Stimulated activated naive CD8-positive, alpha-beta T cell treated with anti-CD3 and anti-CD28 coated beads, Interleukin-15, amount 100 ng/mL, for 72 hours (primary cell): ENCODE measurements around the gene MYH8.

Experiments
- ATAC-seq: fragments of 150-1000 bp; cut with Tn5 transposase; 2 replicates; pipeline ENCODE4 v1.10.0; 2021; ENCODE audit warnings: mild to moderate bottlenecking, moderate library complexity
- DNase-seq, 2 donors: peaks; one replicate each; pipeline ENCODE4 v3.0.0; 2021 to 2022
- H3K27ac Mint-ChIP-seq, 2 donors: one replicate each; pipeline ENCODE4 v1.8.0; 2022; ENCODE audit warnings: mild to moderate bottlenecking in 2 of 2, mixed read lengths in 2 of 2, moderate library complexity in 2 of 2
- H3K27me3 Mint-ChIP-seq: one replicate; pipeline ENCODE4 v1.8.0; 2022; ENCODE audit warnings: mixed read lengths
- H3K4me1 Mint-ChIP-seq: one replicate; pipeline ENCODE4 v1.8.0; 2022; ENCODE audit warnings: mild to moderate bottlenecking, mixed read lengths
- H3K4me3 Mint-ChIP-seq, 2 donors: one replicate each; pipeline ENCODE4 v1.8.0; 2022; ENCODE audit warnings: mild to moderate bottlenecking in 2 of 2, mixed read lengths in 2 of 2, moderate library complexity in 1 of 2
- H3K9me3 Mint-ChIP-seq, 2 donors: one replicate each; pipeline ENCODE4 v1.8.0; 2022; ENCODE audit warnings: mixed read lengths in 2 of 2

The MYH8 gene

DNA sequence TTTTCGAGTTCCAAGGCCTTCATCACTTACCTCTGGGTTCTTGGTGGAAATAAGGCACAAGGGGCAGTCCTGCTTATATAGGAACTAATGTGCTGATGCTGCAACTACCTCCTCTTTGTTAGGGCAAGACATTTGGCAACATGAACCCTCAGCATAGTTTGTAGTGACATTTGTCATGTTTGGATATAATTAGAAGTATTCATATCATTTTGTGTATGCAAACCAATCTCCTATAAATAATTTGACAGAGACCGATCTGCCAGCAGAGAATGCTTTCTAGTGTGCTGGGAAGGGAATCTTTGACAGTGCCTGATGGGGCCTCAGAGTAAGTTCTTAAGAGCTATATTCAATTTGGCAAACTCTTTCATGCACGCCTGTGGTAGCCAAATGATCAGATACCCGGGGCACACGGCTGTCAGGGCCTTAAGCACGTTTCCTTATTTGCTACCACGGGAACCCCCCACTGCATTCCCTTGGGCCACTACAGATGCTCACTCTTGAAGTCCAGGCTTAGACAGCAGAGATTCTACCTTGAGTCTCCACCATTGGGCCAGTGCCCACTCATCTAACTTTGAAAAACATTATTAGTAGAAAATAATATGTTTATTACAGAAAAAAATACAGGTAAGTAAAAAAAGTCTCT is at the start of gene MYH8:
TSS of gene MYH8 (minus strand) at position 51 of the 643 bp plus-strand sequence. CDS start 1,723 bp downstream, outside the sequence.
- Mint-ChIP-seq H3K4me3 (no peak within 1 kb of the TSS), H3K9me3 (no peaks in the 10 kb centered on the region), H3K4me1 (no peaks in the 10 kb centered on the region), H3K27me3 (no peaks in the 10 kb centered on the region), H3K27ac (no peak within 1 kb of the TSS)
- DNase-seq (no peak), ATAC-seq (no peak)

DNA sequence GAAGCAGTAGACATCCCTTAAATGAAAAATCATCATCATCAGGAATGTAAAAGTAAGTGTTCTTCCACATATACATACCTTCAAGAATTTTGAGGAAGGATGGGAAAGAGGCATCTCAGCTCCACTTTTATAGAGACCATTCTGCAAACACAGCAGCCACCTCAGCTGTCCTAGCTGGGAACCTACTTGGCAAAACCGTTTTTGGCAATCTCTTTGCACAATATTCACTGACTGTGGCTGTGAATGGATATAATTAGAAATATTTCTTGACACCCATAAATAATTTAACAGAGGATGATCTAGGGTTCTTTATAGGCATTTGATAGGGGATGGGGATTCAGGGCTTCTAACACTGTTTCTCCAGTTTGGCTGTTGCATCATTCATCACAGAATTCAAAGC is 47.7 kb upstream of the MYH8 start, which contains the start of gene MYH4:
TSS of gene MYH4 (minus strand) at position 101 of the 400 bp plus-strand sequence. CDS start 2,814 bp downstream, outside the sequence.
- DNase-seq: no peak
- Mint-ChIP-seq H3K27ac (no peak within 1 kb of the TSS), H3K9me3 (no peaks in the 10 kb centered on the region), H3K4me3 (no peak within 1 kb of the TSS), H3K27me3 (no peaks in the 10 kb centered on the region), H3K4me1 (no peaks in the 10 kb centered on the region)
- ATAC-seq: no peak

- no peak overlapping the region for H3K4me3 Mint-ChIP-seq
- no peaks in the 10 kb centered on the region for H3K4me1 Mint-ChIP-seq
- ATAC-seq (no peak), DNase-seq (no peak)
- H3K27ac Mint-ChIP-seq: no peak overlapping the region
- peaks cover 17% of the 10 kb centered on the region for H3K27me3 Mint-ChIP-seq
- H3K9me3 Mint-ChIP-seq: no peaks in the 10 kb centered on the region
Observed at GRCh38 chr17:10463402-10463801, 41.7 kb upstream of the MYH8 start.

DNA sequence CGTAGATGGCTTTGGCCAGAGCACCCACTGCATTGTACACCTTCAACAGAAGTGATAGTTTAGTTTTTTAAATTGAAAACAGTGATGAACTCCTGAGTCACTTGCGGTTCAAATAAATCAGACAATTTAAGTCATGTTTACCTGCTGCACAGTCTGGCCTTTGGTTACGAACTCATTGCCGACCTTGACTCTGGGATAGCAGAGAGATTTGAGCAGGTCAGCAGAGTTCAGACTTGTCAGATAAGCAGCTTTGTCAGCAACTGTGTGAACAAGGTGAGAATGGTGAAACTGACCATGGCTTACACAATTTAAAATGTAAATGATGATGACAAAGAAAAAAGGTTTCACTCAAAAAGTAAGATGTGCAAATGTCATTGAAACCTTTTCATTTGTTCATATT is 38.3 kb upstream of the MYH8 start:
- no peak overlapping the region for H3K4me3 Mint-ChIP-seq
- no peaks in the 10 kb centered on the region for H3K4me1 Mint-ChIP-seq
- peaks cover 18% of the 10 kb centered on the region for H3K27me3 Mint-ChIP-seq
- no peak for DNase-seq
- no peak for ATAC-seq
- no peaks in the 10 kb centered on the region for H3K9me3 Mint-ChIP-seq
- no peak overlapping the region for H3K27ac Mint-ChIP-seq

DNA sequence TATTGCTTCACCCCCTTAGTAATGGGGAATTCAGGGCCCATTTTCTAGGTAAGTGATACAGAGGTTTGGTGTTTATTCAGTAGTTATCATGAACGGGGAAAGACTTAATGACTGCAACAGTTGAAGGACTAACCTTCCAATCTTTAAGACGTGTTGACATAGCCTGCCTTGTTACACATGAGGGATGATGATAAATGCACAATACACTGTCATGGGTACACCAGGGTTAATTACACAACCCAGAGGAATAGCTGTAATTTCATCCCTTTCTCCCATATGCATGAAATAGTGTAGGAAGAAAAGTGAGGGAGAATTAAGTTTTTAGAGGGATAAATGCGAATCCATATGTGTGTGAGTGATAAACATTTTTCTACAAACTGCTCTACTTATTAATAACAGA is 37.0 kb upstream of the MYH8 start:
- no peaks in the 10 kb centered on the region for H3K4me1 Mint-ChIP-seq
- DNase-seq (no peak), ATAC-seq (no peak)
- H3K27ac Mint-ChIP-seq: no peak overlapping the region
- H3K27me3 Mint-ChIP-seq: peaks cover 18% of the 10 kb centered on the region
- H3K9me3 Mint-ChIP-seq: no peaks in the 10 kb centered on the region
- H3K4me3 Mint-ChIP-seq: no peak overlapping the region

DNA sequence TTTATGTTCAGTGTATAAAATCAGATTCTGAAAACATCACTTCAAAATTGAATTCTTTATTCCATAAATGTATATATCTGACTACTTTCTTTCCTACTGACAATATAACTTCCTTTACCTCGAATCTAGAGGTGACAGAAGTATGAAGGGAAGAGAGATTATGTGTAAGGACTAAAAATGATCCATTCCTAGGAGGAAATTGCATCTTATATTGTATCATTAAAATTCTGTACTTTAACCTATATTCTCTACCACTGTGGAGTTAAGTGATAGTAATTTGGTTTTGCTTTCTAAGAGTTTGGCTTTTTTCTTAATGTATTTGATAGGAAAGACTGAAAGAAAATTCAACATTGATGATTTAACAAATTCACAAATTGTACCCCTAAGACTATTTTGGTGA is 36.2 kb upstream of the MYH8 start:
- no peak overlapping the region for H3K4me3 Mint-ChIP-seq
- H3K27me3 Mint-ChIP-seq: peaks cover 18% of the 10 kb centered on the region
- ATAC-seq (no peak), DNase-seq (no peak)
- H3K4me1 Mint-ChIP-seq: no peaks in the 10 kb centered on the region
- no peaks in the 10 kb centered on the region for H3K9me3 Mint-ChIP-seq
- H3K27ac Mint-ChIP-seq: no peak overlapping the region

DNA sequence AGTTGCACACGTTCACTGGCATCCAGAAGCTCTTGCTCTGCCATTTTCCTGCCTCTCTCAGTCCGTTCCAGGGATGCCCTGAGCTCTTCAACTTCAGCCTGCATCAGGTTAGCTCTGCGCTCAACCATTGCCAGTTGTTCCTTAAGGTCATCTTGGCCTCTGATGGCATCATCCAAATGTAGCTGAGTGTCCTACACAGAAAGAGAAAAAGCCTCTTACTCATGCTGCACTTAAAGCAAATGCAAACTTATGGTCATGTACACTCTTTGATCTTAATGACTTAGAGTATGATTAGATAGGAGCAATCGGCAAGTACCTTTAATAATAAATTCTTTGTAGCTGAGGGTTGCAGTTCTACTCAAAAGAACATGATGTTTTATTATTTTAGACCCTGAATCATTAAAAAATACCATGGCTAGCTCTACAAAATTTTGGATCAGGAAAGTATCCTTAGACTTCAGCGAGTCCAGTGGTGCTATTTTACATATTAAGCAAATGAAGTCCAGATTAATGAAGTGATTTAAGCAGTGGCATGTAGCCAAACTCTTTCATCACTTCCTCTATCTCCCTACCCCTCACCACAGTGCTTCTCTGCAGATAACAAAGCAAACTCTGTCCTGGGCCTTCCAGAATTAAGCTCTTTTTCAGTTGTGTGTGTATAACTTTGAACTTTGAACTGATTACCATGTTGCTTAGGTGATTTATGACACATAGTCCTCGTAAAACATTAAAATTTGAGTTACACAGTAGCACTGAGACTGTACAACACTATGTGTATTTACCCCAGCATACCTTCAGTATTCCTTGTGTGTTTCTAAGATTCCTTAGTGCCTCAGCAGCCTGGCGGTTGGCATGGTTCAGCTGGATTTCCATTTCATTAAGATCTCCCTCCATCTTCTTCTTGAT is 25.5 kb upstream of the MYH8 start:
- Mint-ChIP-seq H3K9me3 (peaks cover 3 to 5% of the 10 kb centered on the region in 2 donors), H3K4me3 (no peak overlapping the region), H3K27me3 (peaks cover 50% of the 10 kb centered on the region), H3K4me1 (no peaks in the 10 kb centered on the region), H3K27ac (no peak overlapping the region)
- no peak for ATAC-seq
- DNase-seq: no peak

DNA sequence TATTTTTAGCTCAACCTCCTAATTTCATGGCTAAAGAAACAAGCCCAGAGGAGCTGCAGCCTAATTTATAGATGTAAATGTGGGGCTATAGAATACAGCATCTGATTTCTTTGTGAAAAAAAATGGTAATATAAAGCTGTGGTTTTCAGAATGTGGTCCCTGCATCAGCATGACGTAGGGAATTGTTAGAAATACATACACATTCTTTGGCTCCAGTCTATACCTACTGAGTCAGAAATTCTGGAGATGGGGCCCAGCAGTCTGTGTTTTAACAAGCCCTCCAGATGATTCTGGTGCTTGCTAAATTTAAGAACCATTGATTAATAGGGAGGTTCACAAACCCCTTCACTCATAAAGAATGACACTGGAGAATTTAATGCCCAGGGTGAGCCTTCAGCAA is 18.1 kb upstream of the MYH8 start:
- DNase-seq (no peak), ATAC-seq (no peak)
- H3K27ac Mint-ChIP-seq: no peak overlapping the region
- H3K4me3 Mint-ChIP-seq: no peak overlapping the region
- peaks cover 52% of the 10 kb centered on the region for H3K27me3 Mint-ChIP-seq
- peaks cover 6 to 12% of the 10 kb centered on the region in 2 donors for H3K9me3 Mint-ChIP-seq
- H3K4me1 Mint-ChIP-seq: no peaks in the 10 kb centered on the region

DNA sequence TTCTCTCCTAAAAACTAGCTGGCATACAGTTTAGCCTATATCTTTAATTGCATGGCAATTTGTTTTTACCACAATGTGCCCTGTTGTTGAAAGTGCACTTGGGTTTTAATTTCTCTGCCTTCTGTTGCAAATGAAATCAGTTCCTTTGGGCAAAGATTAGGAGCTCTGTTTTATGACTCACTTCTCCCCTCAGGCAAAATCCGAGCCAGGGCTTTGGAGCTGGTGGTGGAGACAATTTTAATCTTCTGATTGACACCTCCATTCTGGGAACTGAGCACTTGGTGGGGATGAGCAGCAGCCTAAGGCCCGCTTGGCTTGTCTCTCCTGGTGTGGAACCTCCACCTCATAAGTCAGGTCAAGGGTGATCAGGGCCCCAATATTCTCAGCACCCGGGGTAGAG is 13.3 kb upstream of the MYH8 start:
- peaks cover 35% of the 10 kb centered on the region for H3K27me3 Mint-ChIP-seq
- peaks cover 19 to 20% of the 10 kb centered on the region in 2 donors for H3K9me3 Mint-ChIP-seq
- ATAC-seq (no peak), DNase-seq (no peak)
- no peaks in the 10 kb centered on the region for H3K4me1 Mint-ChIP-seq
- H3K4me3 Mint-ChIP-seq: no peak overlapping the region
- no peak overlapping the region for H3K27ac Mint-ChIP-seq

- H3K9me3 Mint-ChIP-seq: peaks cover 8 to 14% of the 10 kb centered on the region in 2 donors
- H3K27me3 Mint-ChIP-seq: peaks cover 6% of the 10 kb centered on the region
- H3K27ac Mint-ChIP-seq: peak overlapping the region in 1 of 2 donors; percentile 50
- H3K4me3 Mint-ChIP-seq: no peak overlapping the region
- no peak for ATAC-seq
- H3K4me1 Mint-ChIP-seq: no peaks in the 10 kb centered on the region
- DNase-seq: no peak
Observed at GRCh38 chr17:10429421-10430045, 7.8 kb upstream of the MYH8 start.

- peaks cover 8 to 9% of the 10 kb centered on the region in 2 donors for H3K9me3 Mint-ChIP-seq
- no peaks in the 10 kb centered on the region for H3K4me1 Mint-ChIP-seq
- ATAC-seq (no peak), DNase-seq (no peak)
- peaks cover 6% of the 10 kb centered on the region for H3K27me3 Mint-ChIP-seq
- H3K4me3 Mint-ChIP-seq: no peak overlapping the region
- no peak overlapping the region for H3K27ac Mint-ChIP-seq
Observed at GRCh38 chr17:10428781-10429180, 7.0 kb upstream of the MYH8 start.

- H3K9me3 Mint-ChIP-seq: no peaks in the 10 kb centered on the region
- no peaks in the 10 kb centered on the region for H3K4me1 Mint-ChIP-seq
- DNase-seq (no peak), ATAC-seq (no peak)
- H3K27me3 Mint-ChIP-seq: no peaks in the 10 kb centered on the region
- H3K27ac Mint-ChIP-seq: no peak overlapping the region
- no peak overlapping the region for H3K4me3 Mint-ChIP-seq
Observed at GRCh38 chr17:10421211-10421610, 539 bp downstream of the MYH8 start.

DNA sequence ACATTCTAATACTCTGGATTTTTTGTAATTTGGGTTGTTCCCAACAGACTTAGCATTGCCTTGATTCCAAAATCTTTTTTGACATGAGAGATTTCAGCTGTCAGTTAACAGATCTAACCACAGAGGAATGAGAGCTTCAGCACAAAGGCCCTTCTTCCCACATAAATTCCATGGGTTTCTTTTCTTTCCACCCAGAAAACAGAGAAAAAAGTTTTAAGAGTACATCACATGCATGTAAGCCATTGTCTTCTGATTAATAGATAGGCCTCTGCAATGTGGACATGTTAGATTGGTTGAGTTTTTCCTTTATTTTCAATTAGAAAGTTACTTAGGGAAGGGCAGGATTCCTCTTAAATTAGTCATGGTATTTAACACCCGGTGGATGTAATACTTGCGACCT is 939 bp downstream of the MYH8 start:
- H3K9me3 Mint-ChIP-seq: no peaks in the 10 kb centered on the region
- DNase-seq: no peak
- no peak overlapping the region for H3K4me3 Mint-ChIP-seq
- no peak for ATAC-seq
- H3K27me3 Mint-ChIP-seq: no peaks in the 10 kb centered on the region
- no peak overlapping the region for H3K27ac Mint-ChIP-seq
- H3K4me1 Mint-ChIP-seq: no peaks in the 10 kb centered on the region

GRCh38 chr17:10417431-10417830 is 4.3 kb downstream of the MYH8 start:
- no peak for DNase-seq
- no peak overlapping the region for H3K4me3 Mint-ChIP-seq

GRCh38 chr17:10415161-10415560 is 6.6 kb downstream of the MYH8 start:
- ATAC-seq (no peak), DNase-seq (no peak)
- Mint-ChIP-seq H3K4me1 (no peaks in the 10 kb centered on the region), H3K9me3 (no peaks in the 10 kb centered on the region), H3K27me3 (no peaks in the 10 kb centered on the region), H3K4me3 (no peak overlapping the region), H3K27ac (no peak overlapping the region)

More at GRCh38 chr17:10417431-10417830, 4.3 kb downstream of the MYH8 start:
- Mint-ChIP-seq H3K27me3 (no peaks in the 10 kb centered on the region), H3K27ac (no peak overlapping the region), H3K4me1 (no peaks in the 10 kb centered on the region), H3K9me3 (no peaks in the 10 kb centered on the region)
- no peak for ATAC-seq

DNA sequence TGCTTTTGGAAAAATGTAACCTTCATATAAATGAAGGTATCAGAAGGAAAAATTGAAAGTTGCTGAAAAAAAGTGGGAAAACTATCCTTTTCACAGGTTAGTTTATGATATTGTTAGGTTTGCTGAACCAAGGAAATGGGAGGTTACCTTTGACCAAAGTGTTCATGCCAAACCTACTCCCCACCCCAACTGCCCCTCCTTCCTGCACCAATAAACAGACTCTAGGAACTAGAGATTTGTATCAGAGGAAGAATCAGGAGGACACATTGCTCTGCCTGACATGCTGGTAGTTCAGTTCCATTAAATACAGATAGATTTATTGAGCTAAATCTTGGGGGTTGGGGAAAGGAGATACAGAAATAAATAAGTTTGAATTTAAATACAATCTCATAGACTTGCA is 18.2 kb downstream of the MYH8 start:
- no peaks in the 10 kb centered on the region for H3K9me3 Mint-ChIP-seq
- no peak for ATAC-seq
- no peaks in the 10 kb centered on the region for H3K4me1 Mint-ChIP-seq
- no peak overlapping the region for H3K27ac Mint-ChIP-seq
- no peak for DNase-seq
- no peak overlapping the region for H3K4me3 Mint-ChIP-seq
- H3K27me3 Mint-ChIP-seq: peaks cover 15% of the 10 kb centered on the region
